ENCODE results near the gene SLC8A3.

SLC8A3 gene

GRCh38 chr14:70000601-70001000, 188.2 kb downstream of the SLC8A3 start:
- Histone ChIP-seq H3K27me3 (ENCODE audit: control insufficient read depth, insufficient read depth, low read length) (no peaks in the 10 kb centered on the region), H3K9ac (ENCODE audit: low read depth, low read length) (no peak overlapping the region), H3K4me3 (ENCODE audit: low read depth, low read length) (no peak overlapping the region), H3K36me3 (ENCODE audit: control insufficient read depth, insufficient read depth, low read length) (no peaks in the 10 kb centered on the region), H3K9me3 (ENCODE audit: control insufficient read depth, insufficient read depth, low read length) (no peaks in the 10 kb centered on the region), H3K4me1 (ENCODE audit: control insufficient read depth, insufficient read depth, low read length) (no peaks in the 10 kb centered on the region)

GRCh38 chr14:69999261-69999674, 189.5 kb downstream of the SLC8A3 start:
- Histone ChIP-seq H3K9ac (ENCODE audit: low read depth, low read length) (no peak overlapping the region), H3K36me3 (ENCODE audit: control insufficient read depth, insufficient read depth, low read length) (no peaks in the 10 kb centered on the region), H3K4me1 (ENCODE audit: control insufficient read depth, insufficient read depth, low read length) (no peaks in the 10 kb centered on the region), H3K27me3 (ENCODE audit: control insufficient read depth, insufficient read depth, low read length) (no peaks in the 10 kb centered on the region), H3K9me3 (ENCODE audit: control insufficient read depth, insufficient read depth, low read length) (no peaks in the 10 kb centered on the region), H3K4me3 (ENCODE audit: low read depth, low read length) (no peak overlapping the region)

GRCh38 chr14:69997849-69998248, 190.9 kb downstream of the SLC8A3 start:
- no peaks in the 10 kb centered on the region for H3K9me3 ChIP-seq (ENCODE audit: control insufficient read depth, insufficient read depth, low read length)
- H3K4me1 ChIP-seq (ENCODE audit: control insufficient read depth, insufficient read depth, low read length): no peaks in the 10 kb centered on the region
- no peaks in the 10 kb centered on the region for H3K27me3 ChIP-seq (ENCODE audit: control insufficient read depth, insufficient read depth, low read length)
- H3K9ac ChIP-seq (ENCODE audit: low read depth, low read length): no peak overlapping the region
- no peak overlapping the region for H3K4me3 ChIP-seq (ENCODE audit: low read depth, low read length)
- no peaks in the 10 kb centered on the region for H3K36me3 ChIP-seq (ENCODE audit: control insufficient read depth, insufficient read depth, low read length)

GRCh38 chr14:69996216-69996615, 192.5 kb downstream of the SLC8A3 start:
- Histone ChIP-seq H3K36me3 (ENCODE audit: control insufficient read depth, insufficient read depth, low read length) (no peaks in the 10 kb centered on the region), H3K9ac (ENCODE audit: low read depth, low read length) (no peak overlapping the region), H3K4me3 (ENCODE audit: low read depth, low read length) (no peak overlapping the region), H3K27me3 (ENCODE audit: control insufficient read depth, insufficient read depth, low read length) (no peaks in the 10 kb centered on the region), H3K9me3 (ENCODE audit: control insufficient read depth, insufficient read depth, low read length) (no peaks in the 10 kb centered on the region), H3K4me1 (ENCODE audit: control insufficient read depth, insufficient read depth, low read length) (no peaks in the 10 kb centered on the region)

All from iPS-15b (cell line).